COLO668 (cell line): ENCODE data around the gene NPHP1.
A peak's percentile ranks its signal among the peaks of the same experiment; 100 is the strongest.
"Not testable (repeated sequence)": the region's sequence is repeated elsewhere in the genome, so short reads cannot be mapped to it uniquely, and the experiment has no call there.

Source experiments
- DNase-seq: peaks from one replicate; lab custom pipeline; 2025; ENCODE audit not compliant: unreplicated experiment; lab: John Stamatoyannopoulos, UW

The NPHP1 gene

GRCh38 chr2:110204408-110205385 is at the start of gene NPHP1:
TSS of gene NPHP1 (minus strand) at chr2:110205013. CDS start at chr2:110204968, 45 bp downstream.
- DNase-seq = peak; percentile 88

DNA sequence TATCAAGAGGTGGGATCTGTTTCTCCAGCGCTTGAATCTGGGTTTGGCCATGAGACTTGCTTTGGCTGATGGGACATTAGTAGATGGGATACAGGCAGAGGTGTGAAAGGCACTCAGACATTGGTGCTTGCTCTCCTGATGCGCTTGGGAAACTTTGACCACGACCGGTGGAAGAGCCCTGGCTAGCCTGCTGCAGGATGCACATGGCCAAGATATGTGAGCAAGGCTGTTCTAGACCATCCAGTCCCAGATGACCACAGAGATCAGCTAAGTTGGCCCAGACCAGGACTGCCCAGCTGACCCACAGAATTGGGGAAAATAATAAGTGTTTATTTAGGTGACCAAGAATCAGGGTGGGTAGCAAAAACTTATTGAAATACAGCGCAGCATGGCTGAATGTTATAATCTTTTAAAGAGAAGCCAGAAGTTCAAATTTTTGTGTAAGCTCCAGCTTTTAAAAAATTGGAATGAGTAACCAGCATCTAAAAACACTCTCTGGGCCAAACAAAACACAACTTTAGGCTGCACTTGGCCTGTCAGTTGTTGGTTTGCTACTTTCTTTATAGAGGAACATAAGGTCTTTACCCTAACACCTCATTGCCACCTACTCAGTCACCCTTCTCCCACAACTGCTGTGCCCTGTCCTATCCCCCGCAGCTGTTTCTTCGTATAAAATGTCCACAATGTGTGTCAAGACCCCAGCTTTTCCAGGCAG is 43.4 kb upstream of the NPHP1 start:
- DNase-seq = not testable (repeated sequence)

GRCh38 chr2:110245488-110246435 is 40.9 kb upstream of the NPHP1 start:
- not testable (repeated sequence) for DNase-seq

- not testable (repeated sequence) for DNase-seq
These were observed 38.5 kb upstream of the NPHP1 start for GRCh38 chr2:110243283-110243682.

- not testable (repeated sequence) for DNase-seq
These were observed 29.7 kb upstream of the NPHP1 start for GRCh38 chr2:110234514-110234913.

- DNase-seq = not testable (repeated sequence)
These were observed 25.1 kb upstream of the NPHP1 start for GRCh38 chr2:110229886-110230285.

DNA sequence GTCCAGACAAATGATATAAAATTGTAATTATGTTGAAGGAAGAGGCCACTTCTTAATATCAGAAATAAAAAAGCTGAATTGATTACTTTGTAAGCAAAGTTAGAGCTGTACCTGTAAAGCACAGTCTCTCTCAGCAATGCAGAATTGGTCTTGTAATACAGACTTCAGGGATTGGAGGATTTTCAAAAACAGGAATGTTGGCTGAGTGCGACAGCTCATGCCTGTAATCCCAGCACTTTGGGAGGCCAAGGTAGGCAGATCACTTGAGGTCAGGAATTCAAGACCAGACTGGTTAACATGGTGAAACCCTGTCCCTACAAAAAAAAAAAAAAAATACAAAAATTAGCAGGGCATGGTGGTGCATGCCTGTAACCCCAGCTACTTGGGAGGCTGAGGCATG is 17.8 kb upstream of the NPHP1 start:
- not testable (repeated sequence) for DNase-seq

DNA sequence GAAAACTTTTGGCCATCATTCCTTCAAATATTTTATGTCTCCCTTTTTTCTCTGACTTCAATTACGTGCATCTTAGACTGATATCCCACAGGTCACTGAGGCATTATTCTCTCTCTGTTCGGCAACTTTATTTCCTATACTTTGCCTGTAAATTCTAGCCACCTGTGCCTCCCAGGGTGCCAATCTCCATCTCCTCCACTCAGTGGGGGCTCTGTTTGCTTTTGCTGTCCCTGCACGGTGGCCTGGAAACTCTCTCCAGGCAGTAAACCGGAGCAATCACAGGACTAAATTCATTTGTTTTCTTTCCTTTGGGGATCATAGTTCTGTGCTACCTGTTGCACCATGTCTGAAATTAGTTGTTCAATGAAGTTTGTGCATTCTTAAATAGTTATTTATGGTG is 17.1 kb upstream of the NPHP1 start:
- no peak for DNase-seq

DNA sequence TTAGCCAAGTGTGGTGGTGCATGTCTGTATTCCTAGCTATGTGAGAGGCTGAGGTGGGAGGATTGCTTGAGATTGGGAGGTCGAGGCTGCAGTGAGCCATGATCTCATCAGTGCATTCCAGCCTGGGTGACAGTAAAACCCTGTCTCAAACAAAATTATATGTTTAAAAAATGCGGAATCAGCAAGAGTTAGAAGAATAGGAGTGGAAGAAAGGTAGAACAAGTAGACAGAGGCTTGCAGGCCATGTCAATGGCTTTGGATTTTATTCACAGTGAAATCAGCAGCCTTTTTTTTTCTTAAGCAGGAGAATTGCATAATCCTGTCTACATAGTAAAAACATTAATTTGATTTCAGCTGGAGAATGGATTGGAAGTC is 15.4 kb upstream of the NPHP1 start:
- no peak for DNase-seq

DNA sequence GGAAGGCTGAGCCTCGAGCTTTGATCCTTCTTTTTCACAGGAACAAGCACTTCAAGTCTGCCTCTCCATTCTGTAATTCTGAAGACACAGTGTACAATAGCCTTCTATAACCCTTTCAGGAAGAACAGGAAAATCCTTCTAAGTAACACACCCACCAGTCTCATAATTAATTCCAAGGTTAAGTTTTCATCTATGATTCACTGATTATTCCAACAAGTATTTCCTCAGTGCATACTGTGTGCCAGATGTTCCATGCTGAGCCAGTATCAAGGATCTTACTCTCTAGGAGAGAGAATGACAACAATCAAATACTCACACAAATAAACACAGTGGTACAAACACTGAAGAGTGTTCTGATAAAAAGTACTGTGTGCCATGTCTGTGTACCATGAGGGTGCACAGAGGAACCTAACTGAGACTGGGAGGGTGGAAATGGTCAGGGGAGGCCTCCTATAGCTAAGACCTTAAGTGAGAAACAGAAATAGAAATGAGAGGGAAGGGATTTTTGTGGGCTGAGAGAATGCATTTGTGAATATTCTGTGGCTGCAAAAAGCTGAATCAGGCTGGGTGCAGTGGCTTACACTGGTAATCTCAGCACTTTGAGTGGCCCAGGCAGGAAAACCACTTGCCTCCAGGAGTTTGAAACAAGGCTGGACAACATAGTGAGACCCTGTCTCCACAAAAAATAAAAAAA is 14.8 kb upstream of the NPHP1 start:
- no peak for DNase-seq

DNA sequence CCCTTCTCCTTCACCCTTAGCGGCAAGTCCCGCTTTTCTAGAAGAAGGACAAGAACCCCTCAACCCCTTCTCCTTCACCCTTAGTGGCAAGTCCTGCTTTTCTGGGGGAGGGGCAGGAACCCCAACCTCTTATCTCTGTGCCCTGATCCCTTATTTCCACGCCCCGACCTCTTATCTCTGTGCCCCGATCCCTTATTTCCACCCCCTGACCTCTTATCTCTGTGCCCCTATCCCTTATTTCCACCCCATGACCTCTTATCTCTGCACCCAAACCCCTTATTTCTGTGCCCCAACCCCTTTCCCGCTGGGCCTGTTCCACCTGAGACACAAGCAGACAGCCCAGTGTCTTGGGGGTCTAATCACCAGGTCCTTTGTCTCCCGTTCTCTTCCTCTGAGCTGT is 14.1 kb upstream of the NPHP1 start:
- not testable (repeated sequence) for DNase-seq

GRCh38 chr2:110216803-110217202 is 12.0 kb upstream of the NPHP1 start:
- DNase-seq = no peak

DNA sequence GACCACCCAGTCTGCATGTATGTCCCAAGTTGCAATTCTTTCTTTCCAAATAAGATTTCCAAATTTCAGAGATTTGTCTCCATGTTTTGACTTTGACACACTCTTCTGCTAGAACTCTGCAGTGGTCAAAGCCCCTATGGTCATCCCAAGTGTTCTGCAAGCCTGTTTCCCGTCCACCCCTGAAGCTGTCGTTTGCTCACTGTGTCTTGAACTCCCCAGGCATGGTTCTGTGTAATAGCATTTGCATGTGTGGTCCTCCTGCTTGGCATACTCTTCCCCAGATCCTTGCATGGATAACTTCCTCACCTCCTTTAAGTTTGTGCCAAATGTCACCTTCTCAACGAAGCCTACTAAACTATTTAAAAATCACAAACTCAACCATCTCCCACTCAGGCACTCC is 11.4 kb upstream of the NPHP1 start:
- DNase-seq = no peak

- DNase-seq = no peak
These were observed 10.8 kb upstream of the NPHP1 start for GRCh38 chr2:110215566-110216158.

- DNase-seq = no peak
These were observed 10.3 kb upstream of the NPHP1 start for GRCh38 chr2:110215091-110215490.

DNA sequence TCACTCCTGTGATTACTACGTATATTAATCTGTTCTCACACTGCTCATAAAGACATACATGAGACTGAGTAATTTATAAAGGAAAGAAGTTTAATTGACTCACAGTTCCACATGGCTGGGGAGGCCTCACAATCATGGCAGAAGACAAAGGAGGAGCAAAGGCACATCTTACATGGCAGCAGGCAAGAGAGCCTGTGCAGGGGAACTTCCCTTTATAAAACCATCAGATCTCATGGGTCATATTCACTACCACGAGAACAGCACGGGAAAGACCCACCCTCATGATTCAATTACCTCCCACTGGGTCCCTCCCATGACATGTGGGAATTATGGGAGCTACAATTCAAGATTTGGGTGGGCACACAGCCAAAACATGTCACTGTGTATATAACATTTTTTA is 8.7 kb upstream of the NPHP1 start:
- DNase-seq = not testable (repeated sequence)

DNA sequence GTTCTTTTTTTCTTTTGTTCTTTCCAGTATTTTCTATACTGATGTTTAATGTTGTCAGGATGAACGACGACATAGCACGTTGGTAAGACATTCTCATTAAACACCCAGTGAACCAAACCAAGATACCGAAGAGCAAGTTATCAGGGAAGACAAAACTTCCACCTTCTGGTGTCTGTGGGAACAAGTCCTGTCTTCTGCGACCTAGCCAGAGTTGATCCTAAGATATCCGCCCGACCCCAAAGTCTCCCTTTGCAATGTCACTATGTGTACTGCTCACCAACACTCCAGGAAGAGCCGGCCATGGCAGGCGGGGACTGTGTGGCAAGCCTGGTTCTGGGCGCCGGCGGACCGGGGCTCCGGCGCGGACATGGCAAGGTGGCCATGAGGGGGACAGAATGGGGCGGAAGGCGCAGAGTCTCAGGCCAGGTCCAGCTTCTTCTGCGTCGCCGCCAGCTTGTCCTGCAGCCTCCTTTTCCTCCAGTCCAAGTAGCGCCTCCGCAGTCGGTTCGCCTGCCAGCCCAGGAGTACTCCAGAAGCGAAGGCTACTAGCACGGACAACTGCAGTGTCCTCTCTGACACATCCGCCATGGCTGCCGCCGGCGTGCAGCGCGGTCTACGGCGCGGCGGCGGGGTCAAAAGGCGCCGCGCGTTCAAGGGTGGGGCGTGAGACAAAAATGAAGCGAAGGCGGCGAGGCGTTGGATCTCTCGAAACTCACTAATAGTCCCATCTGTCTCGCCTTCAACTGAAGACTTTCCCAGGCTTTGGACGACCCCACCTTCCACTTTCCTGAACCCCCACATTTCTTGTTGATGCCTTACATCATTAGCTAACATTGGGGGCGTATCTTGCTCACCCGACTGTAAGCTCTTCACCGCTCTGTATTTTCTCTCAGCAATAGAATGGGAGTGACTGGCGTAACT is 7.4 kb upstream of the NPHP1 start, which contains the start of gene MTLN:
MTLN (minus strand) TSS at position 610 of the 921 bp plus-strand sequence; CDS start at position 588, 22 bp downstream.
- DNase-seq = peak; percentile 83

- DNase-seq = no peak
These were observed 1.0 kb upstream of the NPHP1 start for GRCh38 chr2:110205660-110206455.
